ENCODE measurements around the gene MVP. TPM values are rescaled to one million over a fixed set of nuclear protein-coding genes. Genes with fewer than 3 reads are reported as not detected.

The MVP gene
- total and polyA plus RNA-seq, 8 donors = 58.8 to 179 (median 94.7) TPM

DNA sequence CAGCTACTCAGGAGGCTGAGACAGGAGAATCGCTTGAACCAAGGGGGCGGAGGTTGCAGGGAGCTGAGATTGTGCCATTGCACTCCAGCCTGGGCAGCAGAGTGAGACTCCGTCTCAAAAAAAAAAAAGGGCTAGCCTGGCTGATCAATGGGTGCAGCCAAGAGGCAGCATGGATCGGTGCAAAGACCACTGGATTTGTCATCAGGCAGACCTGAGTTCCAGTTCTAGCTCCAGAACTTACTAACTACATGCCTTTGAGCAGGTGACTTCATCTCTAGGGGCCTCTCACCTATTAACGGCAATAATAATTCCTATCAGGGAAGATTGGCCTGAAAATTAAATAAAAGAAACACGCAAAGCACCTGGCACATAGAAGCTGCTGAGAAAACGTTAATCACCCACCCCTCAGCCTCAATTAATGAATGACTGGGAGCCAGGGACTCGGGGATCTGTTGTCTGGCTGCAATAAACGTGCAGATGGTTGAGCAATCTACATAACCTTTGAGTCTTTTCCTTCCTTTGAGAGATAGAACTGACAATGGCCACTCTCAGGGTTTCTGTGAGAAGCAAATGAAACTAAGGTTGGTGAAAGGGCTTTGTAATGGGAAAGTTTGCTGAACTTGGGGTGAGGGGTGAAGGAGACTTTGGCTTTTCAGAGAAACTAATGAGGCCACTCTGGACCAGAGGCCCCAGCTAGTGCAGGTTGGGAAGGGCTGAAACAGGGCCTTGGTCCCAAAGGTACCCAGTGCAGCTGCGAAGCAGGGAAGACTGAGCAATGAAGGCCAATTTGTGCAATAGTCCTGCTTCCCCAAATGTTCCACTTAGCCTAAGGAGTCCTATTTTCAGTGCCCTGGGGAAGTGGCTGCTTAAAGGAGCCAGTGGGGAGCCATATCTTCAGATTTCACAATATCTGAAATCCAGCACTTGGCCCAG is 71.5 kb downstream of the MVP start:
- ATAC-seq (no peak), DNase-seq (no peak), FAIRE-seq (no peak)
- H3K4me3 ChIP-seq = no peak overlapping the region
- H3K4me1 ChIP-seq = no peaks in the 10 kb centered on the region
- no peak overlapping the region for H3K27ac ChIP-seq
- H3K27me3 ChIP-seq = no peaks in the 10 kb centered on the region
- H3K9me3 ChIP-seq = no peaks in the 10 kb centered on the region
- intact Hi-C loops (cut with DNase I) = no loop called here
- 70 to 73% methylated on average over 10 of the region's 10 CpGs for WGBS, 2 donors
- TF ChIP-seq, protein P1, sequence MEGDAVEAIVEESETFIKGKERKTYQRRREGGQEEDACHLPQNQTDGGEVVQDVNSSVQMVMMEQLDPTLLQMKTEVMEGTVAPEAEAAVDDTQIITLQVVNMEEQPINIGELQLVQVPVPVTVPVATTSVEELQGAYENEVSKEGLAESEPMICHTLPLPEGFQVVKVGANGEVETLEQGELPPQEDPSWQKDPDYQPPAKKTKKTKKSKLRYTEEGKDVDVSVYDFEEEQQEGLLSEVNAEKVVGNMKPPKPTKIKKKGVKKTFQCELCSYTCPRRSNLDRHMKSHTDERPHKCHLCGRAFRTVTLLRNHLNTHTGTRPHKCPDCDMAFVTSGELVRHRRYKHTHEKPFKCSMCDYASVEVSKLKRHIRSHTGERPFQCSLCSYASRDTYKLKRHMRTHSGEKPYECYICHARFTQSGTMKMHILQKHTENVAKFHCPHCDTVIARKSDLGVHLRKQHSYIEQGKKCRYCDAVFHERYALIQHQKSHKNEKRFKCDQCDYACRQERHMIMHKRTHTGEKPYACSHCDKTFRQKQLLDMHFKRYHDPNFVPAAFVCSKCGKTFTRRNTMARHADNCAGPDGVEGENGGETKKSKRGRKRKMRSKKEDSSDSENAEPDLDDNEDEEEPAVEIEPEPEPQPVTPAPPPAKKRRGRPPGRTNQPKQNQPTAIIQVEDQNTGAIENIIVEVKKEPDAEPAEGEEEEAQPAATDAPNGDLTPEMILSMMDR (IDR thresholded peaks at IDR 0.05) = no peak
- no peaks in the 10 kb centered on the region for H3K36me3 ChIP-seq

DNA sequence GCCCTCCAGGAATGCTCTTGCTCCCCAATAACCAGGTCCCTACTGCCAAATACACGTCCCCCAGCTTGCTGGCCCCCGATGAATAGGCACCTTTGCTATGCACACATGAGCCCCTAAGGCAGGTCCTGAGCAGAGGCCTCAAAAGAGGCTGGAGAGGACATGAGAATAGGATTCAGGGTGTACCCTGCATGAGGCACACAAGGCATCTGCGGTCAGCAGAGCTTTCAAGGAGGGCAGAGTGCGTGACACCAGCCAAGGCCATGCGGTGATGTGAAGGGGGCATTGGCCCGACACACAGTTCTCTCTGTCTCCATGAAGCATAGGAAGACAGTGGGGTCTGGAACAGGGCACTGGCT is 72.2 kb downstream of the MVP start:
- TF ChIP-seq, protein P1 (IDR thresholded peaks at IDR 0.05) = no peak
- no peak overlapping the region for H3K27ac ChIP-seq
- H3K4me1 ChIP-seq = no peaks in the 10 kb centered on the region
- H3K4me3 ChIP-seq = no peak overlapping the region
- intact Hi-C loops (cut with DNase I) = no loop called here
- ATAC-seq (no peak), DNase-seq (no peak), FAIRE-seq (no peak)
- H3K9me3 ChIP-seq = no peaks in the 10 kb centered on the region
- WGBS, 2 donors = 90% methylated on average over 6 of the region's 6 CpGs
- no peaks in the 10 kb centered on the region for H3K36me3 ChIP-seq
- no peaks in the 10 kb centered on the region for H3K27me3 ChIP-seq

DNA sequence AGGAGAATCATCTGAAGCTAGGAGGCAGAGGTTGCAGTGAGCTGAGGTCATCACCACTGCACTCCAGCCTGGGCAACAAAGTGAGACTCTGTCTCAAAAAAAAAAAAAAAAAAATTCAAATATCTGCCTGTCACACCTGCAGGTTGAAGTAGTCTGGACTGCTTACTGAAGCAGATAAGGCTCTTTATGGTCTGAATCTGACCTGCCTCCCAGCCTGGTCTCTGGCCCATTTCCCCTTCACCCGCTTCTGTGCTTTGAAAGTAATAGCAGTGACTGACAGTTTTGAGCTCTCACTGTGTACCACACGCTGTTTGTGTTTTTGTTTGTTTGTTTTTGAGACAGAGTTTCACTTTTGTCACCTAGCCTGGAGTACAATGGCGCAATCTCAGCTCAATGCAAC is 73.3 kb downstream of the MVP start:
- FAIRE-seq (no peak), ATAC-seq (no peak), DNase-seq (no peak)
- H3K27ac ChIP-seq = no peak overlapping the region
- intact Hi-C loops (cut with DNase I) = no loop called here
- H3K4me3 ChIP-seq = no peak overlapping the region
- no peaks in the 10 kb centered on the region for H3K9me3 ChIP-seq
- H3K36me3 ChIP-seq = no peaks in the 10 kb centered on the region
- H3K4me1 ChIP-seq = peaks cover 0 to 2% (median 0%) of the 10 kb centered on the region in 3 donors
- WGBS, 2 donors = 92 to 97% methylated on average over 3 of the region's 3 CpGs
- TF ChIP-seq, protein P1 (IDR thresholded peaks at IDR 0.05) = no peak
- no peaks in the 10 kb centered on the region for H3K27me3 ChIP-seq

DNA sequence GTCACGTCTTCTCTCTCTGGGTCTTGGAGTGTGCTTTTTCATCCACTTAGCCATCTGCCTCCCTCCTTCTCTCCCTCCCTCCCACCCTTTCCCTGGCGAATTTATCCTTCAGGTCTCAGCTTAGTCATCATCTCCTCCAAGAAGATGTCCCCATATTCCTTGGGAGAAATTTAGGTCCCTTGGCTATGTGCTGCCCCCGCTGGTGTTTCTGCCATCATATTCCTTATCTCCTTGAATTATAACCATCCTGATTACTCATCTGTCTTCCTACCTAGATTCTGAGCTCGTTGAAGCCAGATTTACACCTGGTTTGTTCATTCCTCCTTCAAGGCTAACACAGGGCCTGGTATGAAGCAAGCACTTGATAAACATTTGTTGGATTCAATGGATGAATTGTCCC is 74.1 kb downstream of the MVP start:
- no peak overlapping the region for H3K27ac ChIP-seq
- H3K27me3 ChIP-seq = no peaks in the 10 kb centered on the region
- H3K4me3 ChIP-seq = no peak overlapping the region
- no peak for FAIRE-seq
- H3K4me1 ChIP-seq = peaks cover 0 to 4% (median 0%) of the 10 kb centered on the region in 3 donors
- ATAC-seq = no peak
- DNase-seq = no peak
- no peaks in the 10 kb centered on the region for H3K36me3 ChIP-seq
- intact Hi-C loops (cut with DNase I) = no loop called here
- no peaks in the 10 kb centered on the region for H3K9me3 ChIP-seq
- TF ChIP-seq, protein P1 (IDR thresholded peaks at IDR 0.05) = no peak
- 64 to 66% methylated on average over 4 of the region's 4 CpGs for WGBS, 2 donors

DNA sequence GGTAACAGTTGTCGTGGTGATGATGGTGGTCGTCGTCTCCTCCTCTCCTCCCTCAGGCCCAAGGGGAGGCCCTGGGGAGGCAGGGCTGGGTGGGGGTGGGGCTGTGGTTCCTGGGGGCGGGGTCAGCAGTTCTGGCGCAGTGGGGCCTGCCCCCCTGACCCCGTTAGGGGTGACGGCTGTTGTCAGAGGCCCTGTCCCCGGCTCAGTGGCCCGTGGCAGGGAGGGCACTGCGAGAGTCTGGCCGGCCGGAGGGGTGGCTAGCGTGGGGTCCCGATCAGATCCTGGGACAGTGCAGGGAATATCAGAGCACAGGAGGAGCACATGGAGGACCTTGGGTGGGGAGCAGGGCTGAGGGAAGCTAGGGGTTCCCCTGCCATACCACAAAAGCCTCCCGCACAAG is 76.6 kb downstream of the MVP start:
- H3K36me3 ChIP-seq = no peaks in the 10 kb centered on the region
- intact Hi-C loops (cut with DNase I) = no loop called here
- H3K4me1 ChIP-seq = peaks cover 0 to 5% (median 4%) of the 10 kb centered on the region in 3 donors
- FAIRE-seq = no peak
- WGBS, 2 donors = 65 to 75% methylated on average over 9 to 15 of the region's 15 CpGs
- no peak overlapping the region for H3K27ac ChIP-seq
- TF ChIP-seq, protein P1 (IDR thresholded peaks at IDR 0.05) = no peak
- no peaks in the 10 kb centered on the region for H3K27me3 ChIP-seq
- no peak for ATAC-seq
- DNase-seq = no peak
- H3K9me3 ChIP-seq = no peaks in the 10 kb centered on the region
- no peak overlapping the region for H3K4me3 ChIP-seq
